ENCODE measurements around the gene C12orf42.

DNA sequence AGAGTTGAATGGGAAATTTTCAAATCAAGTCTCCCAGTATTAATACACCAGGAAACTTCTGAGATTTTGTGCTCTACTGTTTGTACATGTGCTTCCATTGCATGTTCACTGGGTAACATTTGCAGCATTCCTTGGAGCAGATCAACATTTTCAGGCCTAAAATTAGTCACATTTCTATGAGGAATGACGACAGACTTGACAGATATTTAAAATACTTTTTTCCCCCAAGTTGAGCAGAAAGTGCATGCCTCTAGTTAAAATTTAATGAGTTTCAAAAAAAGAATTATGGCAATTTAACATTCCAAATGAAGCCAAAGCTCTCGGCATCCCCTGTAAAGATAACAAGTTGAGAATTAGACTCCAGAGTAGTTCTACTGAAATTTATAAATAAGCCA is 72.3 kb downstream of the C12orf42 start:
- TF ChIP-seq, protein P1, sequence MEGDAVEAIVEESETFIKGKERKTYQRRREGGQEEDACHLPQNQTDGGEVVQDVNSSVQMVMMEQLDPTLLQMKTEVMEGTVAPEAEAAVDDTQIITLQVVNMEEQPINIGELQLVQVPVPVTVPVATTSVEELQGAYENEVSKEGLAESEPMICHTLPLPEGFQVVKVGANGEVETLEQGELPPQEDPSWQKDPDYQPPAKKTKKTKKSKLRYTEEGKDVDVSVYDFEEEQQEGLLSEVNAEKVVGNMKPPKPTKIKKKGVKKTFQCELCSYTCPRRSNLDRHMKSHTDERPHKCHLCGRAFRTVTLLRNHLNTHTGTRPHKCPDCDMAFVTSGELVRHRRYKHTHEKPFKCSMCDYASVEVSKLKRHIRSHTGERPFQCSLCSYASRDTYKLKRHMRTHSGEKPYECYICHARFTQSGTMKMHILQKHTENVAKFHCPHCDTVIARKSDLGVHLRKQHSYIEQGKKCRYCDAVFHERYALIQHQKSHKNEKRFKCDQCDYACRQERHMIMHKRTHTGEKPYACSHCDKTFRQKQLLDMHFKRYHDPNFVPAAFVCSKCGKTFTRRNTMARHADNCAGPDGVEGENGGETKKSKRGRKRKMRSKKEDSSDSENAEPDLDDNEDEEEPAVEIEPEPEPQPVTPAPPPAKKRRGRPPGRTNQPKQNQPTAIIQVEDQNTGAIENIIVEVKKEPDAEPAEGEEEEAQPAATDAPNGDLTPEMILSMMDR (IDR thresholded peaks at IDR 0.05), result no peak
- TF ChIP-seq POLR2A (IDR thresholded peaks at IDR 0.05) (no peak), EP300 (IDR thresholded peaks at IDR 0.05) (no peak)
